ENCODE measurements around the gene E2F3.

GRCh38 chr6:20497216-20498040 is 95.7 kb downstream of the E2F3 start:
- TF ChIP-seq POLR2AphosphoS5 (IDR thresholded peaks at IDR 0.05): no peak
- TF ChIP-seq POLR2A (IDR thresholded peaks at IDR 0.05): no peak

Data from stomach (tissue), 4 donors.